Naive B cell (primary cell): ENCODE data around the gene FBXL4. TPM values are rescaled to one million over a fixed set of nuclear protein-coding genes. Genes with fewer than 3 reads are reported as not detected.

Experiments
- ATAC-seq, 2 donors: fragments of 150-1000 bp; cut with Tn5 transposase; 2 replicates each; pipeline ENCODE4 v1.10.0; 2021; ENCODE audit warnings: low read depth in 2 of 2, mild to moderate bottlenecking in 2 of 2, moderate library complexity in 2 of 2
- DNase-seq: peaks from one replicate; pipeline ENCODE4 v3.0.0; 2022
- H3K27ac Mint-ChIP-seq, 6 donors: one replicate each; pipeline ENCODE4 v1.8.0; 2020 to 2022; ENCODE audit warnings: mild to moderate bottlenecking in 6 of 6, mixed read lengths in 6 of 6, moderate library complexity in 5 of 6, inconsistent platforms in 2 of 6
- H3K27me3 Mint-ChIP-seq, 3 donors: one replicate each; pipeline ENCODE4 v1.8.0; 2021 to 2022; ENCODE audit warnings: mixed read lengths in 3 of 3, mild to moderate bottlenecking in 1 of 3
- H3K36me3 Mint-ChIP-seq, 2 donors: one replicate each; pipeline ENCODE4 v1.8.0; 2020 to 2022; ENCODE audit warnings: mixed read lengths in 2 of 2, inconsistent platforms in 1 of 2, mild to moderate bottlenecking in 1 of 2
- H3K4me1 Mint-ChIP-seq, 3 donors: one replicate each; pipeline ENCODE4 v1.8.0; 2020 to 2022; ENCODE audit warnings: mixed read lengths in 3 of 3, inconsistent platforms in 1 of 3, mild to moderate bottlenecking in 1 of 3, moderate library complexity in 1 of 3
- H3K4me3 Mint-ChIP-seq, 8 donors: one replicate each; pipeline ENCODE4 v1.8.0; 2020 to 2022; ENCODE audit warnings: mild to moderate bottlenecking in 8 of 8, mixed read lengths in 8 of 8, moderate library complexity in 8 of 8, inconsistent platforms in 2 of 8
- H3K9me3 Mint-ChIP-seq, 7 donors: one replicate each; pipeline ENCODE4 v1.8.0; 2020 to 2022; ENCODE audit warnings: mixed read lengths in 7 of 7, mild to moderate bottlenecking in 5 of 7, inconsistent platforms in 2 of 7, moderate library complexity in 1 of 7
- polyA plus RNA-seq, 6 donors: library from polyadenylated mRNA; unstranded; fragments of 300-500 nt; fragmentation: Illumina TruSeq; gene quantifications; one replicate each; pipeline ENCODE4 v1.2.3, GENCODE V29; 2021; ENCODE audit warnings: low read depth in 6 of 6

Gene FBXL4
- polyA plus RNA-seq, 6 donors from 2014 or later = 13.2 to 23.2 (median 18.5) TPM

- Mint-ChIP-seq H3K9me3 (peaks cover 0 to 9% (median 1%) of the 10 kb centered on the region in 7 donors), H3K4me1 (peaks cover 24 to 32% (median 29%) of the 10 kb centered on the region in 3 donors), H3K36me3 (peaks cover 0 to 8% of the 10 kb centered on the region in 2 donors), H3K27ac (no peak overlapping the region), H3K4me3 (no peak overlapping the region), H3K27me3 (peaks cover 76 to 86% (median 85%) of the 10 kb centered on the region in 3 donors)
- ATAC-seq (no peak), DNase-seq (no peak)
Measured at GRCh38 chr6:98838975-98839374, 108.8 kb downstream of the FBXL4 start.

- peaks cover 0 to 9% (median 0%) of the 10 kb centered on the region in 7 donors for H3K9me3 Mint-ChIP-seq
- ATAC-seq = no peak
- H3K27me3 Mint-ChIP-seq = peaks cover 79 to 86% (median 86%) of the 10 kb centered on the region in 3 donors
- peak overlapping the region in 1 of 6 donors; percentile 24 for H3K27ac Mint-ChIP-seq
- peaks cover 27 to 33% (median 32%) of the 10 kb centered on the region in 3 donors for H3K4me1 Mint-ChIP-seq
- no peak overlapping the region for H3K4me3 Mint-ChIP-seq
- peaks cover 0 to 8% of the 10 kb centered on the region in 2 donors for H3K36me3 Mint-ChIP-seq
- DNase-seq = no peak
Measured at GRCh38 chr6:98838032-98838431, 109.7 kb downstream of the FBXL4 start.

GRCh38 chr6:98836962-98837944, 110.5 kb downstream of the FBXL4 start:
- DNase-seq (no peak), ATAC-seq (no peak)
- Mint-ChIP-seq H3K27me3 (peaks cover 80 to 86% (median 86%) of the 10 kb centered on the region in 3 donors), H3K9me3 (peaks cover 0 to 9% (median 1%) of the 10 kb centered on the region in 7 donors), H3K36me3 (peaks cover 0 to 8% of the 10 kb centered on the region in 2 donors), H3K4me1 (peaks cover 28 to 34% (median 32%) of the 10 kb centered on the region in 3 donors), H3K27ac (no peak overlapping the region), H3K4me3 (peak overlapping the region in 4 of 8 donors; percentile 31 to 68 (median 51))

GRCh38 chr6:98836025-98836961, 111.5 kb downstream of the FBXL4 start:
- Mint-ChIP-seq H3K9me3 (peaks cover 0 to 9% (median 0%) of the 10 kb centered on the region in 7 donors), H3K27me3 (peaks cover 79 to 86% (median 85%) of the 10 kb centered on the region in 3 donors), H3K4me3 (peak overlapping the region; percentile 9 to 88 (median 69)), H3K27ac (peak overlapping the region in 1 of 6 donors; percentile 89), H3K36me3 (peaks cover 0 to 8% of the 10 kb centered on the region in 2 donors), H3K4me1 (peaks cover 34 to 39% (median 36%) of the 10 kb centered on the region in 3 donors)
- DNase-seq (no peak), ATAC-seq (no peak)

GRCh38 chr6:98835149-98836024, 112.4 kb downstream of the FBXL4 start:
- Mint-ChIP-seq H3K9me3 (peaks cover 0 to 16% (median 1%) of the 10 kb centered on the region in 7 donors), H3K27ac (peak overlapping the region in 1 of 6 donors; percentile 89), H3K36me3 (peaks cover 0 to 8% of the 10 kb centered on the region in 2 donors), H3K4me1 (peaks cover 41 to 45% (median 43%) of the 10 kb centered on the region in 3 donors), H3K27me3 (peaks cover 79 to 89% (median 86%) of the 10 kb centered on the region in 3 donors), H3K4me3 (peak overlapping the region in 7 of 8 donors; percentile 68 to 92 (median 74))
- no peak for DNase-seq
- no peak for ATAC-seq

GRCh38 chr6:98834060-98835031, 113.4 kb downstream of the FBXL4 start, which contains the start of gene POU3F2:
Gene POU3F2, plus strand, starts transcription at chr6:98834574. Its CDS starts 300 bp downstream, at chr6:98834874.
- Mint-ChIP-seq H3K4me3 (peak within 1 kb of the TSS; percentile 89 to 97 (median 92)), H3K4me1 (peaks cover 41 to 47% (median 43%) of the 10 kb centered on the region in 3 donors), H3K27me3 (peaks cover 77 to 87% (median 86%) of the 10 kb centered on the region in 3 donors), H3K9me3 (peaks cover 0 to 16% (median 1%) of the 10 kb centered on the region in 7 donors), H3K27ac (peak within 1 kb of the TSS in 4 of 6 donors; percentile 63 to 94 (median 72)), H3K36me3 (peaks cover 0 to 8% of the 10 kb centered on the region in 2 donors)
- ATAC-seq = peak; percentile 62 to 73
- peak; percentile 52 for DNase-seq

- Mint-ChIP-seq H3K27me3 (peaks cover 77 to 92% (median 90%) of the 10 kb centered on the region in 3 donors), H3K4me3 (peak overlapping the region; percentile 89 to 97 (median 92)), H3K4me1 (peaks cover 46 to 55% (median 49%) of the 10 kb centered on the region in 3 donors), H3K27ac (peak overlapping the region in 4 of 6 donors; percentile 63 to 94 (median 72)), H3K9me3 (peaks cover 0 to 16% (median 1%) of the 10 kb centered on the region in 7 donors), H3K36me3 (peaks cover 0 to 12% of the 10 kb centered on the region in 2 donors)
- DNase-seq (no peak), ATAC-seq (peak; percentile 15)
Measured at GRCh38 chr6:98833307-98834059, 114.3 kb downstream of the FBXL4 start.

GRCh38 chr6:98833057-98833306, 114.8 kb downstream of the FBXL4 start:
- Mint-ChIP-seq H3K4me3 (peak overlapping the region; percentile 89 to 97 (median 92)), H3K27me3 (peaks cover 77 to 92% (median 91%) of the 10 kb centered on the region in 3 donors), H3K27ac (peak overlapping the region in 3 of 6 donors; percentile 34 to 94 (median 69)), H3K4me1 (peaks cover 51 to 60% (median 54%) of the 10 kb centered on the region in 3 donors), H3K36me3 (peaks cover 0 to 16% of the 10 kb centered on the region in 2 donors), H3K9me3 (peaks cover 0 to 16% (median 1%) of the 10 kb centered on the region in 7 donors)
- no peak for DNase-seq
- peak; percentile 44 to 46 for ATAC-seq

- DNase-seq = no peak
- Mint-ChIP-seq H3K27ac (peak overlapping the region in 3 of 6 donors; percentile 34 to 94 (median 71)), H3K9me3 (peaks cover 0 to 16% (median 1%) of the 10 kb centered on the region in 7 donors), H3K4me1 (peaks cover 54 to 63% (median 54%) of the 10 kb centered on the region in 3 donors), H3K27me3 (peaks cover 74 to 92% (median 91%) of the 10 kb centered on the region in 3 donors), H3K36me3 (peaks cover 0 to 16% of the 10 kb centered on the region in 2 donors), H3K4me3 (peak overlapping the region; percentile 89 to 97 (median 92))
- no peak for ATAC-seq
Measured at GRCh38 chr6:98832284-98833056, 115.3 kb downstream of the FBXL4 start.

- Mint-ChIP-seq H3K27ac (peak overlapping the region in 3 of 6 donors; percentile 44 to 71 (median 68)), H3K4me1 (peaks cover 57 to 68% (median 57%) of the 10 kb centered on the region in 3 donors)
Measured at GRCh38 chr6:98831959-98832283, 115.8 kb downstream of the FBXL4 start.

More at GRCh38 chr6:98831959-98832283, 115.8 kb downstream of the FBXL4 start:
- peaks cover 0 to 14% (median 1%) of the 10 kb centered on the region in 7 donors for H3K9me3 Mint-ChIP-seq
- H3K36me3 Mint-ChIP-seq = peaks cover 0 to 16% of the 10 kb centered on the region in 2 donors
- DNase-seq = no peak
- peak overlapping the region; percentile 61 to 92 (median 85) for H3K4me3 Mint-ChIP-seq
- no peak for ATAC-seq
- peaks cover 75 to 92% (median 91%) of the 10 kb centered on the region in 3 donors for H3K27me3 Mint-ChIP-seq
